HG03571 (cell line): ENCODE data around the gene APLN.

Experiments
- ATAC-seq: cut with Tn5 transposase; IDR thresholded peaks from one replicate; pipeline ENCODE4 v1.9.1; 2021; ENCODE audit not compliant: unreplicated experiment

APLN gene

DNA sequence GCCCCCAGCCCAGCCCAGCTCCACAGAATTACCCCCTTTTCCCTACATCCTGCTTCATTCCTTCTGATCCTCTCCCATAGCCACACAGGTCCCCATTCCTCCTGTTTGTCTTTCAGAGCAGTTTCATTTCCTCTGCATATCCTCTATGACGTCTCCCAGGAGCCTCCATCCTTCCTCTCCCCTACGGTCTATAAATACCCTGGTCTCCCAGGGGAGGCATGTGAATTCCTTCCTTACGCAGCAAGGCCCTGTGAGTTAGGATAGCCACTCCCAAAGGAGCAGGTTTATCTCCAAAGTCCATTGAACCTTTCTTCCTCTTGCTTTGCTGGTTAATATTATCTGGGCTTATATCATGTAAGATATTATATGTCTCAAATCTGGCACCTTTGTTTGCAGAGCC, 8.4 kb upstream of the APLN start:
- no peak for ATAC-seq

DNA sequence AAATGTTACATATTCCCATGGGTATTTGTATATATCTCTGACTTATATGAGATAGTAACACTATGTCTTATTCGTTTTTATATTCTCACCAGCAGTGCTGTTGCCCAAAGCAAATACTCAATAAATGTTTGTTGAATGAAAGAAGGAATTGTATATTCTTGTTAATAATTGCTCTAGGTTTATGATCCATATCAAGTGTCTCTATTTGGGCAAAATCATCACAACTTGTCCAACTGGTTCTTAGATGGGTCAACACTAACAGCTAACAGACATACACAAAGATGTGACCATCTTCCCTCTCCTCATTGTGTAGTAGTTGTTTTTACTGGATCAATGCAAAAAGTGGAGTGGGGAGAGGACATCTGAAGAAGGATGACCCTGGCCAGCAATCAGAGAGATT, 6.6 kb upstream of the APLN start:
- no peak for ATAC-seq

DNA sequence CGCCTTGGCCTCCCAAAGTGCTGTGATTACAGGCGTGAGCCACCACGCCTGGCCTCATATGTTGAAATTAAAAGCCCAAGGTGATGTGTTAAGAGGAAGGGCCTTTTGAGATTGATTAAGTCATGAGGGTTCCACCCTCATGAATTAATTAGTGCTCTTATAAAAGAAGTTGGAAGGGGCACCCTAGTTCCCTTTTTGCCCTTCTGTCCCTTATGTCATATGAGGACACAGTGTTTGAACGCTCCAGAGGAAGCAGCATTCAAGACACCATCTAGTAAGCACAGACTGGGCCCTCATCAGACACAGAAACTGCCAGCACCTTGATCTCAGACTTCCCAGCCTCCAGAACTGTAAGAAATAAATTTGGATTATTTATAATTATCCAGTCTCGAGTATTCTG, 5.1 kb upstream of the APLN start:
- no peak for ATAC-seq

DNA sequence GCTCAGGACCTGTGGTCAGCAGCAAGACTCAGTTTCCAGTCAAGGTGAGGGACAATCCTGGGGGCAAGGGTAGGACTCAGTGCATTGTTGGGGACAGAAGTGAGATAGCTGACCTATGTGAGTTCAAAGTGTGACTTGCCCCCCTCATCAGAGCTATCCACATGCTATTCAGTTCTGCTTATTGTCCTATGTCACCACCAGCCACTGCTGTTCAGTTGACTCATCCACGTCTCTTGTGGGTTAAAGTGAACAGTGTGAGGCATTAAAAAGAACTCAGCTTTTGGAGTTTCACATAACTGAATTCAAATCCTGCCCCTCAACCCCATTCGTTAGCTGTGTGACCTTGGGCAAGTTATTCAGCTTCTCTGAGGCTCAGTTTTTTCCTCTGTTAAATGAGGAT, 4.4 kb upstream of the APLN start:
- no peak for ATAC-seq

DNA sequence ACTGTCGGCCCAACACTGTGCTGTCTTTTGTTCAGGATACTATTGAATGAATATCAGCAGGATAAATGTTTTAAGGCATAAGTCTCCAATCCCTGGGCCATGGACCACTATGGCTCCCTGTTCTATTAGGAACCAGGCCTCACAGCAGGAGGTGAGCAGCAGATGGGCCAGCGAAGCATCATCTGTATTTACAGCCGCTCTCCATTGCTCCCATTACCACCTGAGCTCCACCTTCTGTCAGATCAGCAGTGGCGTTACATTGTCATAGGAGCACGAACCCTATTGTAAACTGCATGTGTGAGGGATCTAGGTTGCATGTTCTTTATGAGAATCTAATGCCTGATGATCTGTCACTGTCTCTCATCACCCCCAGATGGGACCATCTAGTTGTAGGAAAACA, 3.7 kb upstream of the APLN start:
- ATAC-seq: no peak

DNA sequence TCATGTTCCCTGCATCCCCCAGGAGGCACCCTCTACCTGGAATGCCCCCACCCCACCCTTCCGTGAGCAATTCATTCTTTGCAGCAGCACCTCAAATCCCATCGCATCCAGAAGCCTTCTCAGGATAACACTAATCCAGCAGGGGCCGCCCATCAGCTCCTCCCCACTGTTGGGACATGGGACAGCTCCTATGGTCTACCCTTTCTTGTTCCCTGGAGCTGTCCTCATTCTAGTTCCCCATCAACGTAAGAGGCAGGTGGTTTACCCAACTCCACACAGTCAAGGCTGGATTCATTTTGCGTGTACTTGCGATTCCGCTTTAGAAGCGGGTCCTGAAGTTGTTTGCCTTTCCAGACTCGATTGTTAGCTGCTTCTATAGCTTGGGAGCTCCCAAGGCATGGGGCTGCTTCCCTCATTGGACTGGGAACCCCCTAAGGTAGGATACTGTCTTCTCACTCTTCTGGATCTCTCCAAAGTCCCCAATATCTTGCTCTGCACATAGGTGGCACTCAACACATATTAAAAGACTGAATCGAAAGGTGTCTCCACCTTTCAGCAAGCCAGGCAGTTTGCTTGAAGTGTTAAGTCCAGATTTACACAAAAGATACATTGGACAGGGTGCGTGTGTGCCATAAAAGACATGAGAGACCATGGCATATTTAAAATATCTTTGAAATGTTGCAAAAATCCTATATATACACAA, 942 bp upstream of the APLN start:
- no peak for ATAC-seq

DNA sequence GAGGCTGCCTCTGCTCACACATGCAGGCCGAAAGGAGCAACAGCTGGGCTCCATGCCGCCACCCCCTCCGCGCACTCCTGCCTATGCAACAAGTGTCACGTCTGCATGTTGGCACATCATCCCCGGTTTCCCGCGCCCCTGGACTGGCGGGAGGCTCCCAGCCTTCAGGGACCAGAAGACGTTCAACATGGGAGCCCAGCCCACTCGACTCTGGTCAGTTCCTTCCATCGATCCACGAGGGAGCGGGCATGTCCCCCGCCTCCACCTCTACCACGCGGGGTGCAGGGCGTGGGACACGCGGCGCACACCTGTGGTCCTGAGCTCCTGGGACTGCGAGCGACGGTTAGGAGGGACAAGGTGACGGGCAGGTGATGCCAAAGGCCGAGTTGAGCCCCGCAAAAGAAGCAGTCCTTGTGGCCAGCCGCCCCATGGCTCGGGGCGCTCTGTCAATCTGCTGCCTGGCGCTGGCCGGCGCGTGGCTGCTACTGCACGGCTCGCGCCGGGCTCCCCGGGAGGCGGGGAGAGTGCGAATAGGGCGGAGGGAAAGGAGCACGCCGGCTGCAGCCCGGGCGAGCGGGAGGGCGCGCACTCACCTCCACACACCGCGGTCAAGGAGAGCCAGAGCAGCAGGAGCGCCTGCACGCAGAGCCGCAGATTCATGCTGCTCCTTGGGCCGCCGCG, 645 bp downstream of the APLN start:
- ATAC-seq: peak; percentile 42

DNA sequence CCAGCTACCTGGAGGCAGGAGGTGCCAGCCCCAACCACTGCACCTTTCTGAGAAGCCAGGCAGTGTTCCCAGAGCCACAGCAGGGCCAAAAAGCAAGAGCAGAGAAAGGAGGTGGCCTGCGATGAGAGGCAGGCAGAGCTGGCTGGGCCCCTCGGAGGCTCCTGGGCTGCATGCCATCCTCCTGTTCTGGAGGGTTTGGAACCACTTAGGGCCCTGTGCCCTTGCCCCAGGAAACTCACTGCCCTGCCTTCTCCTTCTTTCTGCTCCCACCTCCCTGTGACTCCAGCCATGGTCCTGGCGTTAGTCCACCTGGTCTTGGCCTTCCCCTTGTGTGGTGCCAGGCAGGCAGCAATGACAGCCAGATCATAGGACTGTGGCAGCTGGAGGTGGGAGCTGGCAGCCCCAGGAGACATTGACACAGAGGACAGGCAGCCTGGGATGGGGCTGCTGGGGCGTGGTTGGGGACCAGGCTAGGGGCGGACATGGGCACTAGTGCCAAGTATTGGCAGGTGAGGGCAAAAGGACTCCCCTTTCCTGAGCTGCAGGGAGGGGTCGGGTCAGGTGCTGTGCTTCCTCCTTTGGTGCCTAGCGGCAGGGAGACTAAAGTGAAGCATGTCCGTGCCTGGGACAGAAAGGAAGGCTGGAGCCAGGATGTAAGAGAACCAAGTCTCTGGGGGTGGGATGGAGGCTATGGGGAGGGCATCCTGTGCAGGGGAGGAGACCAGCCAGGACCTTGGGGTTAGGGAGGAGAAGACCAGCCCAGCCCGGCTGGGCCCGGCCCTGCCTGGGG, 1.4 kb downstream of the APLN start:
- ATAC-seq: no peak

DNA sequence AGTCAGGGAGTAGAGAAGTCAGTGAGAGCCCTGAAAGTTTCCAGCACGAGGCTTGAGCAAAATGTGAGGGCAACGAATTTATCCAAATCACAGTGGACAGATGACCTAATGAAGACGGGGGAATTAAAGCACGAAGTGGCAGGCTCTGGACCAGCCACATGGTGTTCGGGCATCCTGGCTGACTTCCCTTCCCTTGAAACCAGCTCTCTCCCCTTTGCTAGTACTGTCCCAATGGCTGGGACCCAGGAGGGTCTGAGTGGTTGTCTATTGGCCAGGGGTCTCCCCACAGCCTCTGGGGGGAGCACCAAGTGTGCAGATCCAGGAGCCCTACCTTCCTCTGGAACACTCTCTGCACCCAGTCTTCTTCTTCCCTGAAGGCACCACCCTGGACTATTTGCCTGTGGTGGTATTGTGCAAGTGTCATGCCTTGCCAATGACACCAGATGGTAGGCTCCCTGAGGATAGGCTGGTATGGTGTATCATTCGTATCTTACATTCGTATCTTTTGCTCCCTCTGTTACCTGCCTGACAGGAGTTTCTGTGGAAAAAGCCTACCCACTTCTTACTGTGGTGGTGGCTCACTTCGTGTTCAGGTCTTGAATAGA, 2.1 kb downstream of the APLN start:
- ATAC-seq: no peak

DNA sequence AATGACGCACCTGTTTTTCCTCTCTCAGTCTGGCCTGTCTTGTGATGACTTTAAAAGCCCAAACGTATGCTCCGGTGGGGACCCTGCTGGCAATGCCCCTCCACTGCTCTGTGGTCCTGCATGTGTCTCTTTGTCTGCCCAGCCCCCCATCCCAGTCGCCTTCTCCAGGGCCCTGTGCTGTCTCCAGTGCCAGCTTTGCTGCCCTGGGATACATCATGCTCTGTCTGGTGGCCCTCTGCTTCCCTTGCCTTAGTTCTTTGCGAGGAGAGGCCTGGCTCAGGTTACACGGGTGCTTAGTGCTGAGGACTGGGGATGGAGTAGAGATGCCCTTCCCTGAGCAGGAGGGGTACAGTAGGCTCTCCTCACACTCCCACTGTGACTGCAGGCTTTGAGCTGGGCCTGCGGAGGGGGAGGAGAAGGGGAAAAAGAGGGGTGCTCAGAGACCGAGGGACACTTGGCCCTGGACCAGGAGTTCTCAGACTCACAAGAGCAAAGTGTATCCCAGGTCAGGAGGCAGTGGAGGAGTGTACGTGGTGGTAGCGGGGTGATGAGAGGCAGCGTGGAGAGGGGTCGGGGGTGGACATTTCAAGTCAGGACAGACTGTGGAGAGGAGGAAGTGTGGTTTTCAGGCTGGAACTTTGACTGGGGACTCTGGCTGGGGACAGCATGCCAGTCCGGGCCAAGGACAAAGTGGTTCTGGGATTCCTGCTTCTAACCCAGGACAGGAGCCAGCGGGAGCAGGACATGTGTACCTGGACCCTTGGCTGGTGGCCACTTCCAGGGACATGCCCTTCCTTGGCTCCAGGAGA, 2.8 kb downstream of the APLN start:
- ATAC-seq: no peak

DNA sequence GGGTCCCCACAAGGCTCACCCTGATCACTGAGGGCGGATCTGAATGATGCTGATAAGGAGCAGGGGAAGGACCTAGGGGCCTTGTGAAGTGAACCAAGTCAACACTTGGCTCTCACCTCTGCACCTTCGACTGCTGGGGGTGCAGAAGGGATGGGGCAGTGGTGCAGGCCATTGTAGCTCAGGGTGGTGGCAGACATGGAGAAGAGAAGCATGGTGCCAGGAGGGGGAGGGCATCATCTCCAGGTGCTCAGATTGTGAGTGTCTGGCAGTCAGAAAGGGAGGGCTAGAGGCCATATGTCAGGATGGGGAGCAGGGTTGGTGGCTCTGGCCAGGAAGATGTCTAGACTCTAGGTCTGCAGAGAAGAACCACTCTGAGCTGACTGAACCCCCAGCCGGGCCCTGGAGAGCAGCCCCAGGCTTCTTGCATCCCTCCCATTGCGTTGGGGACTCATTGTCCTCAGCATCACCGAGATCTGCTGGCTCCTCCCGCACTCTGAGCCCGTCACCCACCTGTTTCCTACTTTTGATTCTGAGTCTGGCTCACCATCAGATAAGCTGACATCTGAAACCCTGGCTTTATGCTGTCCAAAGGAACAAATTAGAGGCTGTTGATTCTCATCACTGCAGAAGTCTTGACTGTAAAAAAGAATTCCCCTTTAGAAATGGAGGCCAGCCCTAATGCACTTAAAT, 3.8 kb downstream of the APLN start:
- no peak for ATAC-seq

DNA sequence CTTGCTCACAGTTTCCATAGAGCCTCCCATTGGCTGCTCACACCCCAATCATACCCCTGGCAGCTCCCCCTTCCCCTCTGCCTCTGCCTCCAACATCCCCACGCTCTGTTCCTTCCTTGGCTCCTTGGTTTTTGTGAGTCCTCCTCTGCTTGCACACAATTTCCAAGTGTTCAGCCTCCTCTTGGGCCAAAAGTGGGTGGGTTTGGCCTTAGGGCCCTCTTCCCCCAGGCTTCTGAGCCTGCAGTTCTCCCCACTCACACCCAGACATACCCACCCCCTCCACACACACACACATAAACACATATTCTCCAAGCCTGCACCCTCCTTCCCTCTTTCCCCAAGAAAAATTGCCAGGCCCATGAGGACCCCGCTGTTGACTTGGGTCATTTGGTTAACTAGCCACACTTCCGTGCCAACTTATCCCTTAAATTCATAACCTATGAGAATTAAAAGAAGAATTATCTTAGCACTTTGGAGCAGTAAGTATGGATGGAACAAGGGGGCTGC, 4.5 kb downstream of the APLN start:
- no peak for ATAC-seq

DNA sequence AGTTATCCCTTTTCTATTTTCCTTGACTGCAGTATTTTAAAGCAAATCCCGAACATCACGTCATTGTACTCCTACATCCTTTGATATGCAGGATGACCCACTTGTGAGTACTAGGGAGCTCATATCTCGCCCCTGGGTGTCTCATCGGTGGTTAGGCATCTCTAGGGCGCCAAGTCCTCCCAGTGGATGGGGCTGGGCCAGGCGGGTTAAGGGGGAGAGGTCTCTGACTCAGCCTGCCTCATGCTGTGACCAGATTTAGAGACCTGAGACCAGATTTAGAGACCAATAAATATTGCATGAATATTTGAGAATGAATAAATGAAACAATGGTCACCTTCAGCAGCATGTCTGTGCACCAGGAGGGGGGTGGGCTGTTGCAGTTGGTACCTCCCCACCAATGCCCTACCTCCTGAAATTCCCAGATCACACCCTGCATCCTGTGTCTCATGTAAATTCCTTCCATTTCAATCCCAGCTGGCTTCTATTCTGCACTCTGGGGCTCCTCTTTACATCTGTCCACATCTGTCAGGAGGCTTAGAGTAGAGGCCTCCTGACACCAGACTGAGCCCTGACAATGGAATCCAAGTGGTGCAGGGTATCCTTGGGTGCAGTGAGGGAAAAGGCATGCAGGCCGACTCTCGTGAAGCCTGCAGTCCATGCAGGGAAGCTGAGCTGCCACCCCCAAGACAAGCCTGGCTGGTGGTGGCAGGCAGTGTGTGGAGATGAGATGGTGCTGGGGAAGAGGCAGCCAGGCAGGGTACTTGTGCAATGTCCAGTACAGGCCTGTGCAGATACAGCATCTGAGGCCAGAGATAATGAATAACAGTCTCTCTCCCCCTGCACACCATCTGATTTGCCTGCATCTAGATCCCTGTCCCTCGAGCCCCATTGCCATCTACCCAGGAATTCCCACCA, 5.2 kb downstream of the APLN start:
- no peak for ATAC-seq

DNA sequence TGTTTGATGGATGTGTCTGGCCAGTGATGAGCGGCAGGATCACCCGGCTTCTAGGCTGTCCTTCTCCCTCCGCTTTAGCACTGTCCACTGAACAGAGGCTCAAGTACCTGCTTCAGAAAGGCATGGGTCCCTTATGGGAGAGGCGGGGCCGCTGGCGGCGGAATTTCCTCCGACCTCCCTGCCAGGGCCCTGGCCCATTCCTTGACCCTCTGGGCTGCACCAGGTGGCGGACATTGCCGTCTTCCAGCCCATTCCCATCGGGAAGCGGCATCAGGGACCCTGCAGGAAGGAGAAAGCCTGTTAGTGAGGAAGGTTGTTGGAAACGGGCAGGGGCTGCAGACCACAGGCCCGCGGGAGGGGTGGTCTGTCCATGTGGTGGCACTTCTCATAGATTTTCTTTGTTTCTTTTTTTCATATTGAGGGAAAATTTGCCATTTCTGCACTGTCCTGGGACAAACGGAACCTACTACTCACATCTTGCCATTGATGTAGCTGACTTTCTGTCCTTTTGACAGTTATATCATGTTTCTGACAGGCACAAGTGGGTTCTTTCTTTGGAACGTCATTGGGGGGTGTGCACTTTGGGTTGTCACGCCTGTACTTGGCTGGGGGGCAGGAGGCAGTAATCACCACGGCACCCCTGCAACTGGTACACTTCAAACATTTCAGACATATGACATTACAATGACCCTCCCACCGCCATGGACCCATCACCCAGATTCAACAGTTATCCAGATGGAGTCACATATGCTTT, 6.1 kb downstream of the APLN start:
- no peak for ATAC-seq

DNA sequence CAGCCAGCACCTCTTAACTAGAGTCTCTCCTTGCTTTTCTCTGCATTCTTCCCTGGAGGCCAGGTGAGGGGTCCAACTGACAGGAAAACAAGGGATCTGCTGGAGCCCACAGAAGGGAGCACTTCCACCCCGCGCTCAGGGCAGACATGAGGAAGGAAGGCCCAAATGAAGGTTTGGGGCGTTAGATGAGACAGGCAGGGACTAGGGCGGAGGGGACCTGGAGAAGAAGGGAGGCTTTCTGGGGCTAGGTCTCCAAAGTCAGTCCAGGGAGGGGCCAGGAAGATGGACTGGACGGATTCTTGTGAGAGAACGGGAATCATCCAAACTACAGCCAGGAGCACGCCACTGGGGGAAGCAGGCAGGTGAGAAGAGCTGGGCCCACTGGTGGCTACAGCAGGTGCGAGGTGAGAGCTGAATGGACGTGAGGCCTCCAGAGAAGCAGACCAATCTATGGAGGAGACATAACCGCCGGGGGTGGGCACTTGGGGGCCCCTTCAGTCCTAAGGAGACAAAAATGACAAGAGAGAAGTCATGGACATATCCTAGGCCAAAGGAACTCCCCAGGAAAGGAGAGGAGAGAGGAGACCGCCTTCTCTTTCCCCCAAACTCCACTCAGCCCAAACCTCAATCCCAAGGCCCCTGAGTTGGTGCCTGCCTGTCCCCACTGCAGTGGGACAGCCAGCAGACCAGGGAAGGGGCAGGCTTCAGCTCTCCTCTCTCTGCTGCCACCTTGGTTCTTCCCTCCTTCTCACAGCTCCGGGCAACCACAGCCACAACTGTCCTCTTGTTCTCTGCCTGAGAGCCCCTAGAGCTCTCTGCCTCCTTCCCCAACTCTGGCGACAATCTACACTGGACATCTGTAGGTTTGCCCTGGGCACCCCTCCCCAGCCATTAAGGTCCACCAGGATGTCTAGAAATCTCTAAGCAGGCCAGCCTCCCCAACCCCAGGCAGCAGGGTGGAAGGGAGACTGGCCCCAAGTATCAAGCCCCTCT, 7.0 kb downstream of the APLN start:
- ATAC-seq: no peak

DNA sequence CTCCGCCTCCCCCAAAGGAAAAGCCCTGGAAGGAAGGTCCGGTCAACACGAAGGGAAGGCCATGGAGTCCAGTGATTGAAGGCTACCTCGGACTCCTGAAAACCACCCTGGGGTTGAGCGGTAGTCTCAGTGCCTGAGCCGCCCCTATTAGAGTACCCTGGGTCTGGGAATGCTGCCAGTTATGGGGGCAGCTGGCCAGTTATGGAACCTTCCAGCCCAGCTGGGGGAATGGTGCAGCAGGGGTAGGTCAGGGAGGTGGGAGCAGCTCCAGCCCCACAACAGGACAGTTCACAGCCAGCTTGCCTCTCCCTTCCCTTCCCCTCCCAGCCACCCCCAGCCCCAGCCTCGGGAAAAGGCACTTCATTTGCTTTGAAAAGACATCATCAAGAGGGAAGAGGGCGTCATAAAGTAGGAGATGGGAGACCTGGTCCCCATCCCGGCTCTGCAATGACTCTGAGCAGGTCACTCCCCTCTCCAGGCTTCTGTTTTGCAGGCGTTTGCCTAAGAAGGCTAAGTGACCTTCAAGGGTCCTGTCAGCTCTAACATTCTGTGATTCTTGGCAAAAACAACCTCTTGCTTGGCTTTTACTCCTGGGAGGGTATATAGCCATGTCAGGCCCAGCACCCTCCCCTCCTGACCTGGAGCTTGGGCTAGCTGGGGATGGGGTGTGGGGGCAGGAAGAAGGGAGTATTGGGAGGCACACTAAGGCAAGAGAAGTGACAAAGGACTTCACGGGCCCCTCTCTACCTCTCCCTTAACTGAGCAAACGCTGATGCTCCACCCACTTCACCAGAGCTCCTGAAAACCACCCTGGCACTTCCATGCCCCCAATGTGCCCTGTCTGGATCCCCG, 8.0 kb downstream of the APLN start:
- no peak for ATAC-seq
